HG03571 (cell line): ENCODE data around the gene PPARG.
"Not testable (repeated sequence)": the region's sequence is repeated elsewhere in the genome, so short reads cannot be mapped to it uniquely, and the experiment has no call there.

Experiments used
- ATAC-seq: cut with Tn5 transposase; IDR thresholded peaks from one replicate; pipeline ENCODE4 v1.9.1; 2021; ENCODE audit not compliant: unreplicated experiment

The PPARG gene

DNA sequence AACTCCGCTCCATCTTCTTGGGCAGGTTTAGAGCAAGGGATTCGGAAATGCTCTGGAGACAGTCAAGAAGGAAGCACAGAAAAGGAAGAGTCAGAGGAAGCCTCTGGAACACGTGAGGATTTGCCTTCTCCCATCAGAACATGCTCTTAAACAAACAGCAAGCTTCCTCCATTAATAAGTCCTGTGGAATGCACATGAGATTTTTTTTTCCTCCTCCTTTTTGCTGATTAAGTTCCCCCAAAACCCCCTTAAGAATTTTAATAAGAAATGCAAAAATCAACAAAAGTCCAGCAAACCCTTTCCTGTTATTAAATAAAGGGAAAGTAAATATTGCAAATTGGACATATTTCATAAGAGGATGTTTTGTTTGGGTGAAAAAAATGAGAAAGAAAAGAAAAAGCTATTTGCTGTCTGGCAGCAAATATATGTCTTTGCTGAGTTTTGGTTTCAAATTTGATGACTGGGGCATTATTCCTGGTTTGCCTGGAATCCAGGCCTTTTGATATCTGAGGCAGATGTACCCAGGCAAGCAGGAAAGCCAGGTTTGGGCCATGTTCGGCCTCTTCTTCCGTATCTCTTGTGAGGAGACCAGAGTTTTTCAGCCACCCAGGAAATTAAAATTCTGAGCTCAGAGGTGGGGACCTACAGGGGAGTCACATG, 187.5 kb downstream of the PPARG start:
- no peak for ATAC-seq

DNA sequence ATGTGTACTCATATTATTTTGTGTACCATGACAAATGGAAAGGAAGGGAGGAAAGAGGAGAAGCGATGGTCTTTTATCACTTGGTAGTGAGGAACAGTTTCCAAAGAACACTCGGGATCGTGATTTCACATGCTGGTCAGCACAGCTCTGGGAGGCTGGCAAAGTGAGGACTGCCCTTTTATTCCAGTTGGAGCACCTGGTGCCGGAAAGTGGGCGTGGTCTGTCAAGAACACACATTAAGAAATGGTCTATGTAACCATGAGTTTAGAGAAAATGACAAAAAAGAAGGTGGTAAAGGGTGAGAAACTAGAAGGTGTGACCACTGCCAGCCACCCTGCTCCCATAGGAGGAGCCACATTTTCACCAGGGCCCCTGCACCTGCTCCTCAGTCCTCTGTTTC, 188.4 kb downstream of the PPARG start:
- no peak for ATAC-seq

DNA sequence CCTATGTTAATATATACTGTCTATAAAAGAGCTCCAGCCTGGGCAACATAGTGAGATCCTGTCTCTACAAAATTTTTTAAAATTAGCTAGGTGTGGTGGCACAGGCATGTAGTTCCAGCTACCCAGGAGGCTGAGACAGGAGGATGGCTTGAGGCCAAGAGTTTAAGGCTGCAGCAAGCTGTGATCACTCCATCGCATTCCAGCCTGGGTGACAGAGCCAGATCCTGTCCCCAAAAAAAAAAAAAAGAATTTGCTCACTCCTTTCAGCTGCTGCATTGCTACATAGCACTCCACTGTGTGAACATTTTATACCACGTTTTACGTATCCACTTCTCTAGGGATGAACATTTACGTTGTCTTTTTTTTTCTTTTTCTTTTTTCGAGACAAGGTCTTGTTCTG, 189.5 kb downstream of the PPARG start:
- no peak for ATAC-seq

DNA sequence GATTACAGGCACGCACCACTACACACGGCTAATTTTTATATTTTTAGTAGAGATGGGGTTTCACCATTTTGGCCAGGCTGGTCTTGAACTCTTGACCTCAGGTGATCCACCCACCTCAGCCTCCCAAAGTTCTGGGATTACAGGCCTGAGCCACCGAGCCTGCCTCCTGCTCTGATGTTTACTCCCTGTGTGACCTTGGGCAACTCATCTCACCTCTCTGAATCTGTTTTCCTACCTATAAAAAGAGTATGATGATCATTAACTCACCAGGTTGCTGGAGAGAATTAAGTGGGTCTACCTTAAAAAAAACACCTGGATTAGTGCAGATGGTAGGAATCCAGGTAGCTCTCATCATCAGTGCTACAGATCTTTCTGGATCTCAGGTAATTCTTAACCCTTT, 190.3 kb downstream of the PPARG start:
- ATAC-seq: not testable (repeated sequence)

DNA sequence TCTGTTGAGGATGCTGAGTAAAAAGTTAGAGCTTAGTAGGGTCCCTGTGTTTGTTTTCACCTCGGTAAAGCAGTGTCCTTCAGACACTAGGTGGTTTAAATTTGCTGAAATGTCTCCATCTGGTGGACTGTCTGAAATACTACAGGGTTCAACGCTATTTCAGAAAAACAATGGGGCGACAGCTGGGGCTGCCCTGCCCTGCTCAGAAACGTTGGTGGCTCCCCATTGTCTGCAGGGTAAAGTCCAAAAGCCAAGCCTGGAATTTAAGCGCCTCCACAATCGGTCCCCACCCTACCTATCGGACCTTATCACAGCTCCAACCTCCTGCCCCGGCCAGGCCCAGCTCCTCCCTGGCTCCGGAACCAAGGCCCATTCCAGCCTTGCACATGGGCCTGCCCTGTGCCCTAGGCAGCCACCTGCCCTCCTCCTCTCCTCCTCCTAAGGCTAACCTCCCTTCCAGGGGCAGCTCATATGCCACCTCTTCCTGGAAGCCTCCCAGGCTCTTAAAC, 191.1 kb downstream of the PPARG start:
- ATAC-seq: no peak

DNA sequence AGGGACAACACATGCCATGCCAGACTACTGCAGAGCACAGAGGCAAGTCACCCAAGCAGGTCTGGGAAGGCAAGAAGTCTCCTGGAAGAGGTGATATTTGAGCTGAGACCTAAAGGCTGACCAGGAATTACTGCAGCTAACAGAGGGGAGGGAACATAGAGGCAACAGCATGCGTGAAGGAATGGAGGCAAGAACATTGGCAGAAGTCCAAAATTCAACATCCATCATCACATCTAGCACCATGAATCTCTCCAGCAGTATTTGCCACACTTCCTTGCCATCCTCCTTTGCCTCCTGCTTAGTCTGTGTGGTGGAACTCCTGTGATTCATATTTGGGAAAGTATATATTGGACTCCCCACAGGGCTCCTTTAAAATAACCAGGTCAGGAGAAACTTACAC, 194.5 kb downstream of the PPARG start:
- no peak for ATAC-seq

DNA sequence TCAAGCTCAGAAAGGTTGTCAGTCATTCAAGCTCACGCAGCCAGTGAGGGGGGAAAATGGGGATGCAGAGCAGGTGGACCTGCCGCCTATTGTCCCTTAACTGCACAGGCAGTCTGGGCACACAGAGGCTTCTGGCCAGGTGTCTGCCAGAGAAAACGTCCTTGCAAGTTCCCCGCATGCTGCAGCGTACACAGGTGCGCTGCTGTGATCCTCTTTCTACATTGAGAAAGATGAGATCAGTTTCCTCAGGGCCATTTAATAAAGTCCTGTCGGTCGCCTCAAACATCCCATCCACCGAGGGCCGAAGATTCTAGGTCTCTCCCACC, 195.0 kb downstream of the PPARG start:
- ATAC-seq: no peak
